K562 (cell line): ENCODE measurements around the gene C11orf58. TPM values are rescaled to one million over a fixed set of nuclear protein-coding genes. Genes with fewer than 3 reads are reported as not detected.

Experiments used
- ATAC-seq: fragments of 200-7000 bp; cut with Tn5 transposase; 3 replicates; pipeline ENCODE4 v1.9.1; 2020; ENCODE audit warnings: moderate library complexity
- BruUV-seq: library from RNA; stranded (reverse); fragments of 400-500 nt; replicated peaks from 2 replicates; lab custom pipeline; 2021; lab: Mats Ljungman, UMichigan
- CTCF ChIA-PET: fragments of 300-600 bp; formaldehyde crosslinking; extraction: SDS; loops from one replicate; lab custom pipeline; 2021; ENCODE audit warnings: low intra/inter-chr PET ratio; lab: Yijun Ruan, JAX
- POLR2A ChIA-PET: fragments of 300-600, 350-650 bp; sonication (Branson Sonifier 250); formaldehyde crosslinking; extraction: SDS; loops from one replicate; lab custom pipeline; 2021; ENCODE audit warnings: antibody characterized with exemption, inconsistent platforms; lab: Yijun Ruan, JAX
- DNase-seq, 4 experiments: peaks; one replicate each; pipeline versions ENCODE4 v3.0.0 to v3.0.0-alpha.2; 2011 to 2018; ENCODE audit warnings: low spot score in 3 of 4, mixed read lengths in 3 of 4; ENCODE audit errors: extremely low read depth in 1 of 4
- FAIRE-seq: peaks from 2 replicates; lab custom pipeline; 2011; peaks lifted over from hg19 to GRCh38; lab: Jason Lieb, UNC
- H2AFZ ChIP-seq: 2 replicates; pipeline ENCODE4 v1.6.0; 2011; ENCODE audit warnings: low read depth, low read length, control low read depth, inconsistent platforms
- H3K27ac ChIP-seq: fragments of 200-600 bp; 3 replicates; pipeline ENCODE4 v1.8.0; 2011; ENCODE audit warnings: low read depth, mild to moderate bottlenecking, control low read depth, inconsistent platforms, low read length, moderate library complexity, mixed read lengths; ENCODE audit errors: extremely low read depth
- H3K27me3 ChIP-seq, 2 experiments: fragments of 300-600 bp in 1 of 2; 2 replicates in 1 of 2; 3 replicates in 1 of 2; pipeline versions ENCODE4 v1.6.0 to v1.8.0; 2011; ENCODE audit warnings: inconsistent platforms in 2 of 2, low read length in 2 of 2, mild to moderate bottlenecking in 1 of 2, mixed read lengths in 1 of 2, moderate library complexity in 1 of 2; ENCODE audit not compliant: control insufficient read depth in 2 of 2, insufficient read depth in 2 of 2
- H3K36me3 ChIP-seq: fragments of 300-600 bp; 3 replicates; pipeline ENCODE4 v1.8.0; 2011; ENCODE audit warnings: mild to moderate bottlenecking, low read length, inconsistent platforms; ENCODE audit not compliant: control insufficient read depth, insufficient read depth
- H3K4me1 ChIP-seq, 2 experiments: fragments of 200-600 bp in 1 of 2; replicated peaks in 1 of 2; 2 replicates in 1 of 2; 3 replicates in 1 of 2; pipeline versions ENCODE4 v1.5.1 to v1.8.0; 2011; ENCODE audit warnings: inconsistent platforms in 2 of 2, low read length in 2 of 2, mild to moderate bottlenecking in 1 of 2, mixed read lengths in 1 of 2, moderate library complexity in 1 of 2; ENCODE audit not compliant: control insufficient read depth in 2 of 2, insufficient read depth in 2 of 2
- H3K4me2 ChIP-seq: 2 replicates; pipeline ENCODE4 v1.6.1; 2011; ENCODE audit warnings: low read length, control low read depth, inconsistent platforms, mixed read lengths; ENCODE audit not compliant: insufficient read depth
- H3K4me3 ChIP-seq: fragments of 200-600 bp; sonication (generic), shearing (Covaris generic); 2 replicates; pipeline ENCODE4 v1.5.1; 2016; ENCODE audit warnings: control low read depth, inconsistent platforms
- H3K79me2 ChIP-seq: fragments of 200-600 bp; 3 replicates; pipeline ENCODE4 v1.8.0; 2011; ENCODE audit warnings: low read length, inconsistent platforms; ENCODE audit not compliant: control insufficient read depth, insufficient read depth
- H3K9ac ChIP-seq, 2 experiments: 2 replicates each; pipeline versions ENCODE4 v1.6.0 to v1.6.1; 2011; ENCODE audit warnings: low read depth in 2 of 2, low read length in 2 of 2, control low read depth in 1 of 2, inconsistent platforms in 1 of 2, mild to moderate bottlenecking in 1 of 2, mixed read lengths in 1 of 2; ENCODE audit not compliant: insufficient read depth in 1 of 2
- H3K9me1 ChIP-seq: one replicate; pipeline ENCODE4 v1.6.0; 2011; ENCODE audit warnings: inconsistent platforms, mild to moderate bottlenecking, low read length, moderate library complexity; ENCODE audit not compliant: control insufficient read depth, insufficient read depth
- H3K9me3 ChIP-seq: replicated peaks from 2 replicates; pipeline ENCODE4 v1.5.1; 2011; ENCODE audit warnings: low read depth, low read length, inconsistent platforms; ENCODE audit not compliant: control insufficient read depth, insufficient read depth
- H4K20me1 ChIP-seq: replicated peaks from 2 replicates; pipeline ENCODE4 v1.6.1; 2011; ENCODE audit warnings: low read length, inconsistent platforms, mixed read lengths; ENCODE audit not compliant: control insufficient read depth, insufficient read depth
- ARNT ChIP-seq, 2 experiments: fragments of 450-650 bp; IDR thresholded peaks; 2 replicates each; pipeline ENCODE4 v1.6.1; 2016; ENCODE audit warnings: mild to moderate bottlenecking in 1 of 2
- NR2C1 ChIP-seq, 2 experiments: fragments of 450-650 bp; IDR thresholded peaks; 2 replicates each; pipeline ENCODE4 v1.6.1; 2017; ENCODE audit warnings: mild to moderate bottlenecking in 2 of 2, antibody characterized with exemption in 1 of 2, inconsistent platforms in 1 of 2, missing compliant biosample characterization in 1 of 2, missing genetic modification characterization in 1 of 2
- TBP ChIP-seq: optimal IDR thresholded peaks from 2 replicates; pipeline ENCODE3; 2011; ENCODE audit warnings: low read depth, low read length, improper control_type of control experiment
- WGBS: fragments of 100-300 bp; shearing (Covaris generic); methylation state at CpG from one replicate; pipeline ENCODE4 v1.1.6; 2016; ENCODE audit warnings: low coverage, mixed read lengths; ENCODE audit not compliant: insufficient coverage; ENCODE audit errors: missing lambda C conversion rate; 5-methylcytosine and 5-hydroxymethylcytosine counted together
- in situ Hi-C: fragments of 300-500 bp; cut with MboI; formaldehyde crosslinking; loops from 4 replicates; pipeline ENCODE4 v1.15.0; 2018; ENCODE audit warnings: inconsistent platforms, mixed read lengths
- intact Hi-C: fragments of 100-400 bp; cut with micrococcal nuclease; formaldehyde crosslinking; loops from 2 replicates; pipeline ENCODE4 v1.14.2; 2022
- polyA plus RNA-seq, 8 experiments: library from polyadenylated mRNA; depleted of rRNA in 4 of 8; stranded (reverse) in 5 of 8; unstranded in 3 of 8; fragments of >200 nt; fragmentation: Nextera tagmentation in 2 of 8; fragmentation: Illumina TruSeq in 1 of 8; extraction: Ambion mirVana in 2 of 8; extraction: Trizol in 1 of 8; gene quantifications; 2 replicates each; pipeline versions ENCODE4 v1.2.1 to v1.2.3, GENCODE V29; 2011 to 2014; ENCODE audit warnings: inconsistent platforms in 1 of 8, missing spikeins in 1 of 8
- total RNA-seq, 7 experiments: library from RNA; depleted of rRNA in 6 of 7; stranded (reverse); fragments of >200 nt in 6 of 7; fragmentation: Illumina TruSeq in 2 of 7; extraction: Trizol in 2 of 7; gene quantifications; 2 replicates each; pipeline versions ENCODE4 v1.2.1 to v1.2.3, GENCODE V29; 2011 to 2021; ENCODE audit warnings: low replicate concordance in 1 of 7
- TF ChIP-seq, protein P1 (sequence below), 2 experiments: fragments of 200-800 bp in 1 of 2; sonication (Bioruptor generic) in 1 of 2; sonication (generic) in 1 of 2; formaldehyde crosslinking in 1 of 2; IDR thresholded peaks in 1 of 2; conservative IDR thresholded peaks in 1 of 2; 2 replicates each; pipeline versions ENCODE4 v1.5.0 to v1.6.1; 2016 to 2020; ENCODE audit warnings: missing compliant biosample characterization in 1 of 2, missing genetic modification characterization in 1 of 2, missing genetic modification reagents in 1 of 2
- TF ChIP-seq, protein P2 (sequence below): fragments of 450-650 bp; IDR thresholded peaks from 2 replicates; pipeline ENCODE4 v1.6.1; 2018; ENCODE audit warnings: mild to moderate bottlenecking, low read depth; ENCODE audit not compliant: partially characterized antibody
- TF ChIP-seq, protein P3 (sequence below): fragments of 450-650 bp; formaldehyde crosslinking; IDR thresholded peaks from 2 replicates; pipeline ENCODE4 v1.4.0; 2020; ENCODE audit warnings: mild to moderate bottlenecking, moderate library complexity
- TF ChIP-seq, protein P4 (sequence below): fragments of 450-650 bp; formaldehyde crosslinking; IDR thresholded peaks from 2 replicates; pipeline ENCODE4 v1.4.0; 2020; ENCODE audit warnings: mild to moderate bottlenecking, moderate library complexity

C11orf58 gene
- total and polyA plus RNA-seq, 9 of the 15 experiments (the other 6 are each of a cell fraction or from before 2014, with no cell fraction given): 104 to 421 (median 247) TPM

GRCh38 chr11:16796311-16796710, 57.9 kb downstream of the C11orf58 start:
- FAIRE-seq (no peak), DNase-seq (no peak), ATAC-seq (no peak)
- in situ Hi-C loops (no loop called here), intact Hi-C loops (no loop called here)
- H3K4me1 ChIP-seq: no peaks in the 10 kb centered on the region; a peak in 1 of 5 replicates
- 28% methylated on average over 4 of the region's 4 CpGs for WGBS
- no peaks in the 10 kb centered on the region for H3K9me3 ChIP-seq
- H3K4me3 ChIP-seq: no peak overlapping the region
- H3K9me1 ChIP-seq: no peaks in the 10 kb centered on the region
- no peak overlapping the region for H3K27ac ChIP-seq
- no peaks in the 10 kb centered on the region for H3K36me3 ChIP-seq
- H3K27me3 ChIP-seq: peaks cover 7 to 31% of the 10 kb centered on the region in 2 experiments
- ChIA-PET CTCF (no interaction called here), POLR2A (no interaction called here)
- no peaks in the 10 kb centered on the region for H3K79me2 ChIP-seq
- H3K4me2 ChIP-seq: no peak overlapping the region
- H4K20me1 ChIP-seq: no peaks in the 10 kb centered on the region
- no peak overlapping the region for H3K9ac ChIP-seq
- no peak overlapping the region for H2AFZ ChIP-seq
- no TSS peak for BruUV-seq
- TF ChIP-seq, protein P1, sequence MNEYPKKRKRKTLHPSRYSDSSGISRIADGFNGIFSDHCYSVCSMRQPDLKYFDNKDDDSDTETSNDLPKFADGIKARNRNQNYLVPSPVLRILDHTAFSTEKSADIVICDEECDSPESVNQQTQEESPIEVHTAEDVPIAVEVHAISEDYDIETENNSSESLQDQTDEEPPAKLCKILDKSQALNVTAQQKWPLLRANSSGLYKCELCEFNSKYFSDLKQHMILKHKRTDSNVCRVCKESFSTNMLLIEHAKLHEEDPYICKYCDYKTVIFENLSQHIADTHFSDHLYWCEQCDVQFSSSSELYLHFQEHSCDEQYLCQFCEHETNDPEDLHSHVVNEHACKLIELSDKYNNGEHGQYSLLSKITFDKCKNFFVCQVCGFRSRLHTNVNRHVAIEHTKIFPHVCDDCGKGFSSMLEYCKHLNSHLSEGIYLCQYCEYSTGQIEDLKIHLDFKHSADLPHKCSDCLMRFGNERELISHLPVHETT (CRISPR knock-in tag; conservative IDR thresholded peaks at IDR 0.05 in 1 of 2, IDR thresholded peaks at IDR 0.05 in 1 of 2): no peak
- TF ChIP-seq TBP: no peak
- TF ChIP-seq, protein P2, sequence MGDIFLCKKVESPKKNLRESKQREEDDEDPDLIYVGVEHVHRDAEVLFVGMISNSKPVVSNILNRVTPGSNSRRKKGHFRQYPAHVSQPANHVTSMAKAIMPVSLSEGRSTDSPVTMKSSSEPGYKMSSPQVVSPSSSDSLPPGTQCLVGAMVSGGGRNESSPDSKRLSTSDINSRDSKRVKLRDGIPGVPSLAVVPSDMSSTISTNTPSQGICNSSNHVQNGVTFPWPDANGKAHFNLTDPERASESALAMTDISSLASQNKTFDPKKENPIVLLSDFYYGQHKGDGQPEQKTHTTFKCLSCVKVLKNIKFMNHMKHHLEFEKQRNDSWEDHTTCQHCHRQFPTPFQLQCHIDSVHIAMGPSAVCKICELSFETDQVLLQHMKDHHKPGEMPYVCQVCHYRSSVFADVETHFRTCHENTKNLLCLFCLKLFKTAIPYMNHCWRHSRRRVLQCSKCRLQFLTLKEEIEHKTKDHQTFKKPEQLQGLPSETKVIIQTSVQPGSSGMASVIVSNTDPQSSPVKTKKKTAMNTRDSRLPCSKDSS: no peak
- TF ChIP-seq, protein P3, sequence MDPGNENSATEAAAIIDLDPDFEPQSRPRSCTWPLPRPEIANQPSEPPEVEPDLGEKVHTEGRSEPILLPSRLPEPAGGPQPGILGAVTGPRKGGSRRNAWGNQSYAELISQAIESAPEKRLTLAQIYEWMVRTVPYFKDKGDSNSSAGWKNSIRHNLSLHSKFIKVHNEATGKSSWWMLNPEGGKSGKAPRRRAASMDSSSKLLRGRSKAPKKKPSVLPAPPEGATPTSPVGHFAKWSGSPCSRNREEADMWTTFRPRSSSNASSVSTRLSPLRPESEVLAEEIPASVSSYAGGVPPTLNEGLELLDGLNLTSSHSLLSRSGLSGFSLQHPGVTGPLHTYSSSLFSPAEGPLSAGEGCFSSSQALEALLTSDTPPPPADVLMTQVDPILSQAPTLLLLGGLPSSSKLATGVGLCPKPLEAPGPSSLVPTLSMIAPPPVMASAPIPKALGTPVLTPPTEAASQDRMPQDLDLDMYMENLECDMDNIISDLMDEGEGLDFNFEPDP (CRISPR knock-in tag): no peak
- TF ChIP-seq, protein P4, sequence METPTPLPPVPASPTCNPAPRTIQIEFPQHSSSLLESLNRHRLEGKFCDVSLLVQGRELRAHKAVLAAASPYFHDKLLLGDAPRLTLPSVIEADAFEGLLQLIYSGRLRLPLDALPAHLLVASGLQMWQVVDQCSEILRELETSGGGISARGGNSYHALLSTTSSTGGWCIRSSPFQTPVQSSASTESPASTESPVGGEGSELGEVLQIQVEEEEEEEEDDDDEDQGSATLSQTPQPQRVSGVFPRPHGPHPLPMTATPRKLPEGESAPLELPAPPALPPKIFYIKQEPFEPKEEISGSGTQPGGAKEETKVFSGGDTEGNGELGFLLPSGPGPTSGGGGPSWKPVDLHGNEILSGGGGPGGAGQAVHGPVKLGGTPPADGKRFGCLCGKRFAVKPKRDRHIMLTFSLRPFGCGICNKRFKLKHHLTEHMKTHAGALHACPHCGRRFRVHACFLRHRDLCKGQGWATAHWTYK (CRISPR knock-in tag): no peak
- no peak for TF ChIP-seq NR2C1 (IDR thresholded peaks at IDR 0.05)
- no peak for TF ChIP-seq NR2C1 (tag; IDR thresholded peaks at IDR 0.05)
- no peak for TF ChIP-seq ARNT (IDR thresholded peaks at IDR 0.05)
